NCI-H146 (cell line): Measurements from ENCODE around the gene CLEC2D.
"Not testable (repeated sequence)": the region's sequence is repeated elsewhere in the genome, so short reads cannot be mapped to it uniquely, and the experiment has no call there.

Experiments used
- DNase-seq: peaks from one replicate; lab custom pipeline; 2025; lab: John Stamatoyannopoulos, UW

Gene CLEC2D

GRCh38 chr12:9669534-9669933, at the start of gene CLEC2D:
CLEC2D (plus strand) TSS chr12:9669713; CDS start chr12:9669735, 22 bp downstream.
- no peak for DNase-seq

- DNase-seq: no peak
Measured at GRCh38 chr12:9625019-9625418, 44.5 kb upstream of the CLEC2D start.

- DNase-seq: no peak
Measured at GRCh38 chr12:9626291-9626690, 43.2 kb upstream of the CLEC2D start.

- no peak for DNase-seq
Measured at GRCh38 chr12:9626821-9627220, 42.7 kb upstream of the CLEC2D start.

- no peak for DNase-seq
Measured at GRCh38 chr12:9632766-9633165, 36.7 kb upstream of the CLEC2D start.

GRCh38 chr12:9634177-9634803, 35.2 kb upstream of the CLEC2D start:
- DNase-seq: peak; percentile 35

GRCh38 chr12:9634969-9635754, 34.4 kb upstream of the CLEC2D start:
- no peak for DNase-seq

GRCh38 chr12:9636150-9636850, 33.2 kb upstream of the CLEC2D start:
- no peak for DNase-seq

GRCh38 chr12:9636851-9637206, 32.7 kb upstream of the CLEC2D start:
- no peak for DNase-seq

GRCh38 chr12:9640024-9640423, 29.5 kb upstream of the CLEC2D start:
- DNase-seq: no peak

GRCh38 chr12:9642606-9643265, 26.8 kb upstream of the CLEC2D start:
- no peak for DNase-seq

- no peak for DNase-seq
Measured at GRCh38 chr12:9643266-9643660, 26.2 kb upstream of the CLEC2D start.

- DNase-seq: not testable (repeated sequence)
Measured at GRCh38 chr12:9644985-9645551, 24.4 kb upstream of the CLEC2D start.

- peak; percentile 35 for DNase-seq
Measured at GRCh38 chr12:9646794-9647781, 22.4 kb upstream of the CLEC2D start.

GRCh38 chr12:9647825-9648700, 21.4 kb upstream of the CLEC2D start:
- DNase-seq: peak; percentile 96

GRCh38 chr12:9648701-9649531, 20.6 kb upstream of the CLEC2D start:
- DNase-seq: peak; percentile 41

- peak; percentile 16 for DNase-seq
Measured at GRCh38 chr12:9649532-9649940, 20.0 kb upstream of the CLEC2D start.

- DNase-seq: no peak
Measured at GRCh38 chr12:9650151-9650576, 19.3 kb upstream of the CLEC2D start.

- DNase-seq: no peak
Measured at GRCh38 chr12:9651265-9651729, 18.2 kb upstream of the CLEC2D start.
